Smooth muscle cell of the umbilical artery (primary cell): ENCODE data around the gene MTMR10. TPM values are rescaled to one million over a fixed set of nuclear protein-coding genes. Genes with fewer than 3 reads are reported as not detected.

Experiments used
- total RNA-seq: library from RNA; depleted of rRNA; stranded (reverse); fragments of >200 nt; gene quantifications from 2 replicates; pipeline ENCODE4 v1.2.3, GENCODE V29; 2014

The MTMR10 gene
- 21.7 and 24.0 TPM in 2 replicates for total RNA-seq

GRCh38 chr15:30991255-30992235 is at the start of gene MTMR10:
Gene MTMR10, minus strand, starts transcription at chr15:30991628. Its CDS starts 122 bp downstream, at chr15:30991506.

GRCh38 chr15:30903497-30904187 is 87.8 kb downstream of the MTMR10 start, which contains the start of gene FAN1:
Gene FAN1, plus strand, starts transcription at chr15:30903915. Its CDS starts 749 bp downstream, at chr15:30904664.

Other genes starting within 250 kb of the MTMR10 start
- 23.8 and 27.4 TPM in 2 replicates for gene FAN1, start 87.7 kb downstream of the MTMR10 start, total RNA-seq
- gene TRPM1, start 110.1 kb upstream of the MTMR10 start, total RNA-seq, result not detected in 2 replicates